ENCODE results near the gene OR5T1. TPM values are rescaled to one million over a fixed set of nuclear protein-coding genes. Genes with fewer than 3 reads are reported as not detected.

The OR5T1 gene
- total and polyA plus RNA-seq, 9 of the 15 experiments (the other 6 are each of a cell fraction or from before 2014, with no cell fraction given), result not detected

- BruUV-seq (replicated peaks), result no TSS peak
- Histone ChIP-seq H3K27ac (ENCODE audit: extremely low read depth, low read depth, low read length) (no peak overlapping the region), H2AFZ (ENCODE audit: low read depth, low read length) (no peak overlapping the region), H3K9ac (ENCODE audit: insufficient read depth in 1 of 2, low read depth in 2 of 2, low read length in 2 of 2) (no peak overlapping the region), H3K27me3 (ENCODE audit: control insufficient read depth in 2 of 2, insufficient read depth in 2 of 2, low read length in 2 of 2) (no peaks in the 10 kb centered on the region), H3K4me1 (replicated peaks in 1 of 2; ENCODE audit: control insufficient read depth in 2 of 2, insufficient read depth in 2 of 2, low read length in 2 of 2) (no peaks in the 10 kb centered on the region), H3K4me3 (no peak overlapping the region), H4K20me1 (replicated peaks; ENCODE audit: control insufficient read depth, insufficient read depth, low read length) (no peaks in the 10 kb centered on the region), H3K4me2 (ENCODE audit: insufficient read depth, low read length) (no peak overlapping the region), H3K9me3 (replicated peaks; ENCODE audit: control insufficient read depth, insufficient read depth, low read depth, low read length) (0 out of 2 replicates have a peak, but pooled peaks cover 2% of the 10 kb centered on the region), H3K79me2 (ENCODE audit: control insufficient read depth, insufficient read depth, low read length) (no peaks in the 10 kb centered on the region), H3K9me1 (ENCODE audit: control insufficient read depth, insufficient read depth, low read length) (no peaks in the 10 kb centered on the region), H3K36me3 (ENCODE audit: control insufficient read depth, insufficient read depth, low read length) (no peaks in the 10 kb centered on the region)
- 1% methylated on average over 4 of the region's 4 CpGs for WGBS (ENCODE audit: insufficient coverage, low coverage, missing lambda C conversion rate)
- POLR2A ChIA-PET, result no interaction called here
- intact Hi-C loops (cut with micrococcal nuclease), result no loop called here
- in situ Hi-C loops (cut with MboI), result no loop called here
- no peak for TF ChIP-seq TBL1XR1 (IDR thresholded peaks at IDR 0.05; ENCODE audit: low read length in 2 of 2)
- FAIRE-seq (no peak), ATAC-seq (no peak), DNase-seq (ENCODE audit: extremely low read depth in 1 of 4, low spot score in 3 of 4) (no peak)
- CTCF ChIA-PET (ENCODE audit: low intra/inter-chr PET ratio), result no interaction called here
Measured at GRCh38 chr11:56296898-56297297, 22.9 kb downstream of the OR5T1 start.

DNA sequence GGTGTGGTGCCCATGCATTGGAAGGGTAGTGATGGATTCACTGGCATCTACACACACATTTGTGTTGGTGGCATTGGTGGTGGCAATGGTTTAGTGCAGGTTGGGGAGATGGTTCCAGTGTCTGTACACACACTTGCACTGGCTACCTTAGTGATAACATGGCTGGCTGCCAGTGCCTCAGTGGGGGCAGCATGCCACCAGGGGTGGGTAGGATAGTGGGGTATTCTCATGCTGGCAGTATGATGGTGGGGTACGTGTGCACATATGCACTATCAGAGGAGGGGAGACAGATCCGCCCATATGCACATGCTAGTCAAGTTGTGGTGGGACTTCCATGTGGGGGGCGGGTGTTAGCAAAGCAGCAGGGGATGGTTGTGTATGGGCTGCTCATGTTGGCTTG is 33.9 kb downstream of the OR5T1 start:
- no peak for DNase-seq (ENCODE audit: extremely low read depth in 1 of 4, low spot score in 3 of 4)
- POLR2A ChIA-PET, result no interaction called here
- no peak for FAIRE-seq
- no peaks in the 10 kb centered on the region for H3K4me1 ChIP-seq (replicated peaks in 1 of 2; ENCODE audit: control insufficient read depth in 2 of 2, insufficient read depth in 2 of 2, low read length in 2 of 2)
- CTCF ChIA-PET (ENCODE audit: low intra/inter-chr PET ratio), result no interaction called here
- intact Hi-C loops (cut with micrococcal nuclease), result no loop called here
- no peaks in the 10 kb centered on the region for H4K20me1 ChIP-seq (replicated peaks; ENCODE audit: control insufficient read depth, insufficient read depth, low read length)
- ATAC-seq, result no peak
- WGBS (ENCODE audit: insufficient coverage, low coverage, missing lambda C conversion rate), result 3% methylated on average over 3 of the region's 3 CpGs
- no peaks in the 10 kb centered on the region for H3K9me1 ChIP-seq (ENCODE audit: control insufficient read depth, insufficient read depth, low read length)
- in situ Hi-C loops (cut with MboI), result no loop called here
- no peak overlapping the region for H3K4me2 ChIP-seq (ENCODE audit: insufficient read depth, low read length)
- no peak overlapping the region for H3K27ac ChIP-seq (ENCODE audit: extremely low read depth, low read depth, low read length)
- H3K9ac ChIP-seq (ENCODE audit: insufficient read depth in 1 of 2, low read depth in 2 of 2, low read length in 2 of 2), result no peak overlapping the region
- no TSS peak for BruUV-seq (replicated peaks)
- no peaks in the 10 kb centered on the region for H3K79me2 ChIP-seq (ENCODE audit: control insufficient read depth, insufficient read depth, low read length)
- H3K9me3 ChIP-seq (replicated peaks; ENCODE audit: control insufficient read depth, insufficient read depth, low read depth, low read length), result no peaks in the 10 kb centered on the region
- H3K27me3 ChIP-seq (ENCODE audit: control insufficient read depth in 2 of 2, insufficient read depth in 2 of 2, low read length in 2 of 2), result no peaks in the 10 kb centered on the region
- H3K4me3 ChIP-seq, result no peak overlapping the region
- H2AFZ ChIP-seq (ENCODE audit: low read depth, low read length), result no peak overlapping the region
- no peaks in the 10 kb centered on the region for H3K36me3 ChIP-seq (ENCODE audit: control insufficient read depth, insufficient read depth, low read length)
- TF ChIP-seq STAT5A (IDR thresholded peaks at IDR 0.05; ENCODE audit: borderline replicate concordance, low read length) (no peak), FOXA3 (CRISPR knock-in tag; conservative IDR thresholded peaks at IDR 0.05 in 1 of 2, IDR thresholded peaks at IDR 0.05 in 1 of 2) (no peak), SAFB2 (IDR thresholded peaks at IDR 0.05; ENCODE audit: borderline replicate concordance, low read depth, low read length, severe bottlenecking) (no peak), KAT7 (CRISPR knock-in tag; IDR thresholded peaks at IDR 0.05; ENCODE audit: borderline replicate concordance) (no peak), PHB2 (IDR thresholded peaks at IDR 0.05; ENCODE audit: low read depth) (no peak), ZNF583 (CRISPR knock-in tag; IDR thresholded peaks at IDR 0.05) (no peak), POLR3G (IDR thresholded peaks at IDR 0.05; ENCODE audit: extremely low read depth, insufficient read length, insufficient replicate concordance) (no peak), MLLT1 (IDR thresholded peaks at IDR 0.05) (no peak), MTA1 (IDR thresholded peaks at IDR 0.05; ENCODE audit: borderline replicate concordance) (no peak), NR3C1 (CRISPR knock-in tag; IDR thresholded peaks at IDR 0.05) (no peak), SMARCB1 (IDR thresholded peaks at IDR 0.05; ENCODE audit: insufficient read length, low read depth) (no peak)
- TF ChIP-seq, protein P1, sequence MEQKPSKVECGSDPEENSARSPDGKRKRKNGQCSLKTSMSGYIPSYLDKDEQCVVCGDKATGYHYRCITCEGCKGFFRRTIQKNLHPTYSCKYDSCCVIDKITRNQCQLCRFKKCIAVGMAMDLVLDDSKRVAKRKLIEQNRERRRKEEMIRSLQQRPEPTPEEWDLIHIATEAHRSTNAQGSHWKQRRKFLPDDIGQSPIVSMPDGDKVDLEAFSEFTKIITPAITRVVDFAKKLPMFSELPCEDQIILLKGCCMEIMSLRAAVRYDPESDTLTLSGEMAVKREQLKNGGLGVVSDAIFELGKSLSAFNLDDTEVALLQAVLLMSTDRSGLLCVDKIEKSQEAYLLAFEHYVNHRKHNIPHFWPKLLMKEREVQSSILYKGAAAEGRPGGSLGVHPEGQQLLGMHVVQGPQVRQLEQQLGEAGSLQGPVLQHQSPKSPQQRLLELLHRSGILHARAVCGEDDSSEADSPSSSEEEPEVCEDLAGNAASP (IDR thresholded peaks at IDR 0.05), result no peak
- TF ChIP-seq, protein P2, sequence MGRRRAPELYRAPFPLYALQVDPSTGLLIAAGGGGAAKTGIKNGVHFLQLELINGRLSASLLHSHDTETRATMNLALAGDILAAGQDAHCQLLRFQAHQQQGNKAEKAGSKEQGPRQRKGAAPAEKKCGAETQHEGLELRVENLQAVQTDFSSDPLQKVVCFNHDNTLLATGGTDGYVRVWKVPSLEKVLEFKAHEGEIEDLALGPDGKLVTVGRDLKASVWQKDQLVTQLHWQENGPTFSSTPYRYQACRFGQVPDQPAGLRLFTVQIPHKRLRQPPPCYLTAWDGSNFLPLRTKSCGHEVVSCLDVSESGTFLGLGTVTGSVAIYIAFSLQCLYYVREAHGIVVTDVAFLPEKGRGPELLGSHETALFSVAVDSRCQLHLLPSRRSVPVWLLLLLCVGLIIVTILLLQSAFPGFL (CRISPR knock-in tag; IDR thresholded peaks at IDR 0.05), result no peak
